HFF-Myc (cell line): Measurements from ENCODE around the gene POLR2A.

Experiments
- DNase-seq: peaks from one replicate; pipeline ENCODE4 v3.0.0-alpha.2; 2011; ENCODE audit warnings: low read depth; ENCODE audit errors: extremely low read depth
- H3K4me3 ChIP-seq: replicated peaks from 2 replicates; pipeline ENCODE4 v1.5.1; 2011; ENCODE audit warnings: low read depth, mild to moderate bottlenecking, control low read depth, low read length
- TF ChIP-seq, protein P1 (sequence below): IDR thresholded peaks from 2 replicates; pipeline ENCODE4 v1.5.1; 2012; ENCODE audit warnings: mild to moderate bottlenecking, low read depth, low read length, control low read depth; ENCODE audit errors: missing control alignments

The POLR2A gene

GRCh38 chr17:7475764-7476422 is 8.3 kb upstream of the POLR2A start:
- H3K4me3 ChIP-seq: no peak overlapping the region
- TF ChIP-seq, protein P1, sequence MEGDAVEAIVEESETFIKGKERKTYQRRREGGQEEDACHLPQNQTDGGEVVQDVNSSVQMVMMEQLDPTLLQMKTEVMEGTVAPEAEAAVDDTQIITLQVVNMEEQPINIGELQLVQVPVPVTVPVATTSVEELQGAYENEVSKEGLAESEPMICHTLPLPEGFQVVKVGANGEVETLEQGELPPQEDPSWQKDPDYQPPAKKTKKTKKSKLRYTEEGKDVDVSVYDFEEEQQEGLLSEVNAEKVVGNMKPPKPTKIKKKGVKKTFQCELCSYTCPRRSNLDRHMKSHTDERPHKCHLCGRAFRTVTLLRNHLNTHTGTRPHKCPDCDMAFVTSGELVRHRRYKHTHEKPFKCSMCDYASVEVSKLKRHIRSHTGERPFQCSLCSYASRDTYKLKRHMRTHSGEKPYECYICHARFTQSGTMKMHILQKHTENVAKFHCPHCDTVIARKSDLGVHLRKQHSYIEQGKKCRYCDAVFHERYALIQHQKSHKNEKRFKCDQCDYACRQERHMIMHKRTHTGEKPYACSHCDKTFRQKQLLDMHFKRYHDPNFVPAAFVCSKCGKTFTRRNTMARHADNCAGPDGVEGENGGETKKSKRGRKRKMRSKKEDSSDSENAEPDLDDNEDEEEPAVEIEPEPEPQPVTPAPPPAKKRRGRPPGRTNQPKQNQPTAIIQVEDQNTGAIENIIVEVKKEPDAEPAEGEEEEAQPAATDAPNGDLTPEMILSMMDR: no peak
- no peak for DNase-seq

DNA sequence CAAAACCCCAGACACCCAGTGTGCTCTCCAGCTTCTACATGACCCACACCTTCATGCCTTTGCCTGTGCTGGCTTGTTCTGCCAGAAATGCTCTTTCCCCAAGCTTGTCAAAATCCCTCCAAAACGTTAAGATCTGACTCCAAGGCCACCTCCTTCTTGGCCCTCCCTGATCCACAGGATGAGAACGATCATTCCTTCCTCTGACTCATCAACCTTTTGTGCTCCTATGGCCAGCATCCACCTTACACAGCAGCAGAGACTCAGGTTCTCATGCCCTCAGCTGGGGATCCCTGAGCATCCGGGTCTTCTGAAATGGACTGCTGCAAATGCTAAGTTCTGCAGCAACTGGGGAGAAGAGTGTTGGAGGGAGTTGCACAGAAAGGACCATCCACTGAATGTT is 7.7 kb upstream of the POLR2A start:
- no peak for DNase-seq
- TF ChIP-seq, protein P1: no peak

GRCh38 chr17:7476951-7477350 is 7.2 kb upstream of the POLR2A start:
- DNase-seq: no peak
- TF ChIP-seq, protein P1: no peak
- peak overlapping the region; percentile 72 for H3K4me3 ChIP-seq

More for the DNA sequence above, 7.7 kb upstream of the POLR2A start:
- no peak overlapping the region for H3K4me3 ChIP-seq

GRCh38 chr17:7477392-7478275 is 6.5 kb upstream of the POLR2A start:
- TF ChIP-seq, protein P1: no peak
- peak overlapping the region; percentile 72 for H3K4me3 ChIP-seq
- no peak for DNase-seq

GRCh38 chr17:7478276-7479212 is 5.6 kb upstream of the POLR2A start:
- peak overlapping the region; percentile 72 for H3K4me3 ChIP-seq
- no peak for DNase-seq
- TF ChIP-seq, protein P1: no peak
